Measurements from ENCODE around the gene KCNAB1.
"Not testable (repeated sequence)": the region's sequence is repeated elsewhere in the genome, so short reads cannot be mapped to it uniquely, and the experiment has no call there.

KCNAB1 gene

DNA sequence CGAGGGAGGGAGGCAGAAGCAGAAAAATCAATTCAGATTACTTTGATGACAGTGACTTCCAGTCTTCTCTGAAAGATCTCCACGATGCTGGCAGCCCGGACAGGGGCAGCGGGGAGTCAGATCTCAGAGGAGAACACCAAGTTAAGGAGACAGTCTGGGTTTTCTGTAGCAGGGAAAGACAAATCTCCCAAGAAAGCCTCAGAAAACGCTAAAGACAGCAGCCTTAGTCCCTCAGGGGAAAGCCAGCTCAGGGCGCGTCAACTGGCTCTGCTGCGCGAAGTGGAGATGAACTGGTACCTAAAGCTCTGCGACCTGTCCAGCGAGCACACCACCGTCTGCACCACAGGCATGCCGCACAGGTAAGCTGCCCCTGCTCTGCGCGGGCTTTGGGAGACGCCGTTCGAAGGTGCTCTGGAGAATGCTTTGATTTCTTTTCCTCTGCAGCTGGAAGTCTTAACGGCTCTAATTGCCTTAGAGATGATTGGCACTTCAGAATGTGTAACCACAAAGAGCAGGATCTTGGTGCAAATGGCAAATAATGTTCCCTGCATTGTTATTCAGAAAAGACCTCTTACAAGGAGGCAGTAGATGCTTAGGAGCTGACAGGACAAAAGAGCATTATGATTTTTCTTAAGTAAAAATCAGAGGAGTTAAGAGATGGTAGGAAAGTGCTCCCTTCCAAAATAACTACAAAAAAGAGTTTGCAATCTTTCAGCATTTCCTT, at the start of gene KCNAB1:
KCNAB1 (plus strand) TSS at position 51 of the 724 bp plus-strand sequence.
- DNase-seq, result no peak

DNA sequence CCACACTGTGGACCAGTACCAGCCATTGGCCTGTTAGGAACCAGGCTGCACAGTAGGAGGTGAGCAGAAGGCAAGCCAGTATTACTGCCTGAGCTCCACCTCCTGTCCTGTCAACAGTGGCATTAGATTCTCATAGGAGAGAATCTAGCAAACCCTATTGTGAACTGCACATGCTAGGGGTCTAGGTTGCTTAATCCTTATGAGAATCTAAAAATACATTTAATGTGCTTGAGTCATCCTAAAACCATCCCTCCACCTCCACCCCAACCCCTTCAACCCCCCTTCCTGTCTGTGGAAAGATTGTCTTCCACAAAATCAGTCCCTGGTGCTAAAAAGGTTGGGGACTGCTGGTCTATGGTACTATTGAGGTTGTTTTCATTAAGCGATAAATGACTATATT, 49.3 kb upstream of the KCNAB1 start:
- no peak for DNase-seq

GRCh38 chr3:156072950-156073657, 47.3 kb upstream of the KCNAB1 start:
- DNase-seq, result not testable (repeated sequence)

DNA sequence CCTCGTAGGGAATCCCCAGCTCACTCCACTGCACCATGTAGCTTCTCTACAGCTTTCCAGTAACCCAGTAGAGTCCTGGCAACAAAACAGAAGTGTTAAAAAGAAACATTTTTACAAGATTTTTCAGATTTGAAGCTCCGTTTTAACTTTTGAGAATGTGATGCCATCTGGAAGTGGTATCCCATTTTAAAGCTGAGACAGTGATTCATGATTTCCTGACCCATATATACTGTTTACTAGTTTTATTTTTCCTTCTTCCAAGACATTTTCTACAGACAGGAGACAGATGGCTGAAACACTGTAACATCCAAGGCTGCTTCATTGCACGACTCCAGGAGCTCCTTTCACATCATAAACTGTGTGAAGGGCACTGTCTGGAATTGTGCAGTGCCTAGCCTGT, 30.3 kb upstream of the KCNAB1 start:
- no peak for DNase-seq

- DNase-seq, result no peak
These were observed 26.4 kb upstream of the KCNAB1 start for GRCh38 chr3:156093964-156094363.

GRCh38 chr3:156094391-156094790, 26.0 kb upstream of the KCNAB1 start:
- no peak for DNase-seq

DNA sequence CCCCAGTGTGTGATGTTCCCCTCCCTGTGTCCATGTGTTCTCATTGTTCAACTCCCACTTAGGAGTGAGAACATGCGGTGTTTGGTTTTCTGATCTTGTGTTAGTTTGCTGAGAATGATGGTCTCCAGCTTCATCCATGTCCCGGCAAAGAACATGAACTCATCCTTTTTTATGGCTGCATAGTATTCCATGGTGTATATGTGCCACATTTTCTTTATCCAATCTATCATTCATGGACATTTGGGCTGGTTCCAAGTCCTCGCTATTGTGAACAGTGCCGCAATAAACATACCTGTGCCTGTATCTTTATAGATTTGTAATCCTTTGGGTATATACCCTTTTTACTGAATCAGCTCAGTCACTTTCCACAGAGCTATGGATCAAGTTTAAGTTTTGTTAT, 24.7 kb upstream of the KCNAB1 start:
- not testable (repeated sequence) for DNase-seq

- no peak for DNase-seq
These were observed 21.8 kb upstream of the KCNAB1 start for GRCh38 chr3:156098437-156099035.

GRCh38 chr3:156099348-156099747, 21.0 kb upstream of the KCNAB1 start:
- not testable (repeated sequence) for DNase-seq

- not testable (repeated sequence) for DNase-seq
These were observed 20.4 kb upstream of the KCNAB1 start for GRCh38 chr3:156099984-156100383.

DNA sequence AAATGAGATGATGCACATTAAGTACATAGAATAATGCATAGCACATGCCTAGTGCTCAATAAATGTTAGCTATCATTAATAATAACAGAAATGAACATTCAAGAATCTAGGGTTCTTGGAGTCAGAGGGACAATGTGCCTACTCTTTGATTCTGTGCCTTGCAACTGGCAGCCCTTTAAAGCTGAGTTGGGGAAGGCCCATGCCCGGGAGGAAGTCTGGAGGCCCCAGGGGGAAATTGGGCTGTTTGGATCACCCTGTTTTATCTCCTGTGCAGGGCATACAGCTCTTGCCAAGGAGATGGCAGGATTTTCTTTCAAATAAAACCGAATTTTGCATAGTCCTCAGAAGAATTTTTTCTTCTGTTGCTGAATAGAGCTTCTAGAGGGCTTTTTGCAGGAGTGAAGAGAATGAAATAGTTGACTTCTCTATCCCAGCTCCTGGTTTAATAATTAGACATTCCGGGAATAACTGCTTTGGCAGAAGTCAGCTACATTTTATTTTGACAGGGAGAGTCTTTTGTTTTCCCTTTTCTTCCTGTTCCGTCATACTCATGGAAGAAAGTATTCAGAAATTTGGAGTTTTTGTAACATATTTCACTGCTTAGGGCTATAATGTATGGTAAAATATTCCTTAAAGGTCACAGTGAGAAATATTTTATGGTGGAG, 18.0 kb upstream of the KCNAB1 start:
- no peak for DNase-seq

GRCh38 chr3:156106721-156107373, 13.5 kb upstream of the KCNAB1 start:
- no peak for DNase-seq

GRCh38 chr3:156107504-156107903, 12.9 kb upstream of the KCNAB1 start:
- DNase-seq, result no peak

DNA sequence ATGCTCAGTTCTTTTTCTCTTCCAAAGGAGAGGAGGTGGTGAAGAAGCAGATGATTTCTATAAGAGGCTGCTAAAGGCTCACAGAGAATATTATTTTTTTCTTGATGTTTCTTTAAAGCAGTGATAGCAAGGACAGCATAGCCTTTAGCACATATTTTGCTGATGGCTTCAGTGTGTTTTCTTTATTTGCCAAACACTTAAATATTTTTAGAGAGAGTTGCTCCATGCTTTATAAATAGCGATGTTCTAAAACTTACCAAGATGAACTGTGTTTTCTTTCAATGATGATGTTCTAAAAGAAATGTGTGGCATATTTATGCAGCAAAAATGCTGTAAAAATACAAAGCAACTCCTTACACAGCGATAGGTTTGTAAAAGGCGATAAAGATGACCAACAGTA, 11.8 kb upstream of the KCNAB1 start:
- no peak for DNase-seq

- DNase-seq, result no peak
These were observed 10.4 kb upstream of the KCNAB1 start for GRCh38 chr3:156109989-156110388.

DNA sequence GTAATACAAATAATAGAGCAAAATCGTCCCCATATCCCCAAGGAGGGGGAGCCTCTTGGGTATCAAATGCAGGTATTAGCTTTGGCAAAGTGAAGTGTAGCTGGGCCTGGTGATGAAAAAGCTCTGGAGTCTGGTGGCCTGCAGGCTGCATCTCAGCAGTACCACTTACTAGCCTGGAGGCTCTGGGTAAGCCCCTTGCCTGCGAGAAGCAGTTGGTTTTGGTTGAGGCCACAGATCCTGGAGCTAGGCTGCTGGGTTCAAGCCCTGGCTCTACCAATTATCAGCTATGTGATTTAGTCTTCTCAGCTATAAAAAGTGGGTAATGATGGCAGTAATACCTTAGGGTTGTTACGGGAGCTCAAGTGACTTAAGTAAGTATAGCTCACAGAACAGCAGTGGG, 6.1 kb downstream of the KCNAB1 start:
- DNase-seq, result no peak

- DNase-seq, result no peak
These were observed 10.9 kb downstream of the KCNAB1 start for GRCh38 chr3:156131241-156131640.

- DNase-seq, result no peak
These were observed 11.4 kb downstream of the KCNAB1 start for GRCh38 chr3:156131799-156132198.

- DNase-seq, result no peak
These were observed 11.9 kb downstream of the KCNAB1 start for GRCh38 chr3:156132313-156132712.

GRCh38 chr3:156133076-156133475, 12.7 kb downstream of the KCNAB1 start:
- DNase-seq, result no peak

- peak; percentile 71 to 84 (median 76) for DNase-seq
These were observed 15.7 kb downstream of the KCNAB1 start for GRCh38 chr3:156135921-156136638.

DNA sequence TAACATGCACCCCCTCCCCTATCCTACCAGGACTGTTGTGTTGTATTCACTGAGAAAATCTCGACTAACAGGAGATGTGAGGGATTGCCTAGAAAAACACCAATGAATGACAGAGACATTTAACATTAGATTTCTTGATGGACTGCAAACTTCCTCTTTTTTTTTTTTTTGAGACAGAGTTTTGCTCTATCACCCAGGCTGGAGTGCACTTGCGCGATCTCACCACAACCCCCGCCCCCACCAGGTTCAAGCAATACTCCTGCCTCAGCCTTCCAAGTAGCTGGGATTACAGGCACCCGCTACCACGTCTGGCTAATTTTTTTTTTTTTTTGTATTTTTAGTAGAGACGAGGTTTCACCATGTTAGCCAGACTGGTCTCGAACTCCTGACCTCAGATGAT, 17.0 kb downstream of the KCNAB1 start:
- DNase-seq, result peak; percentile 25 to 40 (median 33)
